NCI-H146 (cell line): ENCODE data around the gene SLC38A8.
A peak's percentile ranks its signal among the peaks of the same experiment; 100 is the strongest.

ENCODE experiments used
- DNase-seq: peaks from one replicate; lab custom pipeline; 2025; lab: John Stamatoyannopoulos, UW

SLC38A8 gene

DNA sequence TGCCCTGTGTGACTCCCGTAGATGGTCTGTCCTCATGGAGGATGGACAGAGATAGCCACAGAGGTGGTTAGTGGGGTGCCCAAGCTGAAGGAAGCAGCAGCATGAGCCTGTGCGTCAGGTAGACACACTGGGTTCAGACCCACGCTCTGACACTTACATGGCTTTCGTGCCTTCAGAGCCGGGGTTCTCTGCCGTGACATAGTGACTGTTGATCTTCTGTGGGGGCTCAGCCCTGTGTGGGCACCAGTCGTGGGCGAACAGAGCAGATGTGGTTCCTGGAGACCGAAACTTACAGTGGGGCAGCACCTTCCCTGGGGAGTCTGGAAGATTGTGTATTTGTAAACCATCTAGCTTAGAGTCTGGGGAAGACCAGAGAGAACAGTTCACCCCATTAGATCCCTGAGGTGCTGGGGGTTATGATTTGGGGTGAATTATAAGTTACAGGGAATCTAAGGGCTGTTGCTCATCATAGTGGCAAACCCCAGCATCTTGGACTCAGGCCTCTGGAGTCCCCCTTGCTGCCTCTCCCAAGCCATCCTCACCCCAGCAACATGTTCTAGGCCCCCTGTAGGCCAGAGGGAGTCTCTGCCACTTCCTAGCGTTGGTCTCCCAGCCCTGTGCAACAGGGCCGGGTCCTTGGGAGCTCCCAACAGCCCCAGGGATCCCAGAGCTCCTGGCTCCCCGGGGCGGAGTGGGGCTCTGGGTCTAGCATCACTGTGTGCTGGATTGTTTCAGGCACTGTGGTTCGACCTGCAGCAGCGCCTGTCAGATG is 45.9 kb downstream of the SLC38A8 start:
- DNase-seq = no peak

DNA sequence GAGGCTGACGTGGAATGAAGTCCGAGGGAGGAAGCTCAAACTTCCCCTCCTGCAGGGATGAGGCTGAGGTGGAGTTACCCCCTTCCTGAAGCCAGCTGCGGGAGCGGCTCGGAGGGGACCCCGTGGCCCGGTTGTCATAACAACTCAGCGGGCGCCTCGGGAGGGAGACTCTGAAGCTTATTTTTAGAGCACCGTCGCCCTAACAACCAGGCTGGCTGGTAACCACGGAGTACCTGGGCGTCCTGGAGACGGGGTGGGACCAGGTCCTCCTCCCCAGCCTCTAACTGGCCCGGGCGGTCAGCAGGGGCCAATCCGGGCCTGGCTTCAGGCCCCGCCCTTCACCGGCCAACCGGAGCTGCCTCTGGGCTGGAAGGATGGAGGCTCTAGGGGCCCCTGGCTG is 46.8 kb downstream of the SLC38A8 start:
- peak; percentile 96 for DNase-seq

DNA sequence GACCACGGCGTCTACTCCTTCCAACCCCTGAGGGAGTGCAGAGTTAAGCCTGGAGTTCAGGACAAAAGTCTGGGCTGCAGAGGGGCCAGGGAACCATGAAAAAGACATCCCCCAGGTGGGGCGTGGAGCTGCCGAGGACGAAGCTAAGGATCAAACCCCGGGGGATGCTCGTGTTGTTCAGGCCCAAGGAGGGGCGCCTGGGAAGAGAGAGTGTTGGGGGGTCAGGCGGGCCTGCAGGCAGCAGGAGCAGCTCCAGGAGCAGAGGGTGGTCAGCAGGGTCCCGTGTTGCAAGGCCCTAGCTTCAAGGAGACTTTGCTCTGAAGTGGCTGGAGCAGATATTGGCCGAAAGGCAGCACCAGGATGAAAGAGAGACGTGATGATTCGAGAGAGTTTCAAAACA is 47.9 kb downstream of the SLC38A8 start:
- DNase-seq = no peak

DNA sequence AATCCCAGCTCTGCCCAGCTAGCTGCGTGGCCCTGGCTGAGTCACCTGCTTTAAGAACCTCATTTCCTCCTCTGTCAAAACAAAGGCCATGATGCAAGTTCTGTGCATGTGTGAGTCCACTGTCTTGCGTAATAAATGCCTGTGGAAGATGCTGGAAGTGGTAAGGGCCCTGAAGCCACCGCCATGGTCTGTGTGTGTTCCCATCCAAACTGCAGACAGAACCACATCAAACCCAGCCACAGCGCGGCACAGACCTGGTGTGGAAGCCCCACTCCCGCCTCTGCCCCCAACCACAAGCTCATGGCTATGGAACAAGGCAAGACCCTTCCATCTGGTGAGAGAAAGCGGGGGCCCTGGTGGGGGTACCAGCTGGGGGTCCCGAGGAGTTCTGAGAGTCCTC is 48.5 kb downstream of the SLC38A8 start:
- DNase-seq = no peak

DNA sequence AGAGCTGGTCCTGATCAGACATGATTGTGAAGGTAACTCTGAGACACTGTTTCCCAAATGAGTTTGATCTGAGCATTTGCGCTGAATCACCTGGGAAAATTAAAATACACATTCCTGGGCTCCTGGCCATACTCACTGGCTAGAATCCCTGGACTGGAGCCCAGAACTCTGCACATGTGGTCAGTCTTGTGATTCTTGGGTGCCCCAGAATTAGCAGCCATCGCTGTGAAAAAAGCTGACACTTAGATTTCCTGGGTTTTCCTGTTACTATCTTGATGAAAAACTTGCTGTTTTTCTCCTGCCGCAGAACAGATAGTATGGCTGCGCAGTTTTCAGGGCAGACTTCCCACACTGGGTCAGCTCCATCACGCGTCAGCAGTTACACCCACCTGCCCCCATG is 50.0 kb downstream of the SLC38A8 start:
- DNase-seq = no peak

DNA sequence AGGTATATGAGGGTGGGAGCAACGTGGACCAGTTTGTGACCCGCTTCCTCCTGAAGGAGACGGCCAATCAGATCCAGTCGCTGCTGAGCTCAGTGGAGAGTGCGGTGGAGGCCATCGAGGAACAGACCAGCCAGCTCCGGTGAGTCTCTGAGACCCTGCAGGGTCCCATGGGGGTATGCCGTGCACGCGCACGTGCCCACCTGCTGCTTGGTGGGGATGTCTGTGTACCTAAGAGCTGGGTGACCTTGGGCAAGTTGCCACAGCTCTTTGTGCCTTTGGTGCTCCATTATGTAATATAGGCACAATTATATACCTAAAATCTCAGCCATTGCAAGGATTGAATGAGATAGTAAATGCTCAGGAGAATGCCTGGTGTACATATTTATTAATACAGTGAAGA is 52.1 kb downstream of the SLC38A8 start:
- no peak for DNase-seq

DNA sequence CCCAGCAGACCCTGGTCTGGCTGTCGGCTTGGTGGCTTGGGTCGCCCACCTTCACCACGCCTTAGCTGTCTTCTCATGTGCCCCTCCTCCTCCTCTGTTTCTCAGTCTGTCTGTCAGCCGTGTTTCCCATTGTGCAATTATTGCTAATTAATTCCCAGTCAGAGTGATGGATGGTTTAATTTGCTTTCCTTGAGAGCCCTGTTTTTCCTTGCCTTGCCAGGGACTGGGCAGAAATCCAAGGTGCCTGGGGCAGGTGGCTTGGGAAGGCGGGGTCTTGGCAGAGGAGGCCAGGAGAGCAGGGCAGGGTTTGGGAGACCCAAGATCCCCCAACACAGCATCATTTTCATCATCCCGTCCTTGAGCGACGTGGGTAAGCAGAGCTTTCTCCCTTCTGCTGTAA is 53.3 kb downstream of the SLC38A8 start:
- DNase-seq = peak; percentile 12

DNA sequence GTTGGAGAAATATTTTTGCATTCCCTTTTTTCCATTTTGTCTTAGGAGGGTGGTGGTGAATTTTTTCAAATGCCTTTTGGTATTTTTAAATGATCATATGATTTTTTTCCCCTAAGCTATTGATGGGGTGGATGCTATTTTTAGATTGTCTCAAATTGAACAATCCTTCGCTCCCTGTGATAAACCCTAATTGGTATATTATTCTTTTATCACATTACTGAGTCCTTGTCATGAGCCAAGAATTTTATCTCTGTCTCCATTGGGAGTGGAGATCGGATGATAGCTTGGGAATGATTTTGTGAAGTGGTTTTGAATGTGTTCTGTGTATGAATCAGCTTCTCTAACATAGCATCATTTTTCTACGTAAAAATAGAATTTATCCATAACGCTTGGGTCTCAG is 59.1 kb downstream of the SLC38A8 start:
- DNase-seq = no peak

DNA sequence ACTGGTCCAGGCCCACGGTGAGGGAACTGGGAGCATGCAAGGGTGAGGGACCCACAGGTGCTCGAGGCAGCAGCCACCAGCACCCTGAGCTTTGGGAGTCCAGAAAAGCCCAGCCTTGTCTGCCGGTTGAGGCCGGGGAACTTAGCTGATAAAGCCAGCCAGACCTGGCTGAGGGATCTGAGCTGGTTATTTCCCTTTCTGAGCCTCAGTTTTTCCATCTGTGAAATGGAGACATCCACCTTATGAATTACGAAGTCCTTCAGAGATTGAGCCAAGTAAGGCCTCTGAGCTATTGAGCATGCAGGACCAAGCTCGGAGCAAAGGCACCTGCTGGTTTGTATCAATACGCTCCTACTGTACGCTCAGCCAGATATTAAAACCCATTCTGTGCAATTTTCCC is 60.8 kb downstream of the SLC38A8 start:
- DNase-seq = no peak

DNA sequence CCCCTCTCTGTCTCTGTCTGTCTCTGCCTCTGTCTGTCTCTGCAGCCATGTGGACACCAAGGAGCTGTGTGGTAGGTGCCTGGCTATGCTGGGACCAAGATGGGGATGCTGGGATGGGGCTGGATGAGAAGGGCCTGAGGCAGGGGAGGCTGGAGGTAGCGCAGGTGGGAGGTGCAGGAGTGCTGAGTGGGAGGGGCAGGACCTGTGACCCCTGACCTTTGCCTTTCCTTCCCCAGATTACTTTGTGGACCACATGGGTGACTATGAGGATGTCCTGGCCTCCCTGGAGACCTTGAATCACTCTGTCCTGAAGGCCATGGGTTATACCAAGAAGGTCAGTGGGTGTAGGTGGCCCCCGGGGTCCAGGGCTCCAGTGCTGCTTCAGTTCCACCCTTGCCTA is 61.8 kb downstream of the SLC38A8 start:
- no peak for DNase-seq

DNA sequence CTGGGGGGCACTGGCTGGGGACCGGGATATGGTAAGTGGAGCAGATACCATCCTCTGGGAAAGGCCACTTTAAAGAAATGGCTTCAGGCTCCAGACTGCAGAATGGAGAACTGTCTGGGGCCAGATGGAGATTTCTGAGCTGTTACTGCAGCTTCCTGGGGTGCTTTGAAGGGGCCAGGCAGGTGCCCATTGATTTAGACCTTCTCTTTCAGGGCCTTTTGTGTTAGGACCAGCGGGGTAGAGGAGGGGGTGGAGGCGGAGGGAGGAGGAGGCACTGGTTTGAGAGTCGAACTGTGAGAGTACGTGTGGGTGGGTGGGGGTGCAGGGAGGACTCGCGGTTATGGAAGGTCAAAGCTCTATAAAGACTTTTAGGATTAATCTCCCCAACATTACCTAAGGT is 63.2 kb downstream of the SLC38A8 start:
- no peak for DNase-seq

DNA sequence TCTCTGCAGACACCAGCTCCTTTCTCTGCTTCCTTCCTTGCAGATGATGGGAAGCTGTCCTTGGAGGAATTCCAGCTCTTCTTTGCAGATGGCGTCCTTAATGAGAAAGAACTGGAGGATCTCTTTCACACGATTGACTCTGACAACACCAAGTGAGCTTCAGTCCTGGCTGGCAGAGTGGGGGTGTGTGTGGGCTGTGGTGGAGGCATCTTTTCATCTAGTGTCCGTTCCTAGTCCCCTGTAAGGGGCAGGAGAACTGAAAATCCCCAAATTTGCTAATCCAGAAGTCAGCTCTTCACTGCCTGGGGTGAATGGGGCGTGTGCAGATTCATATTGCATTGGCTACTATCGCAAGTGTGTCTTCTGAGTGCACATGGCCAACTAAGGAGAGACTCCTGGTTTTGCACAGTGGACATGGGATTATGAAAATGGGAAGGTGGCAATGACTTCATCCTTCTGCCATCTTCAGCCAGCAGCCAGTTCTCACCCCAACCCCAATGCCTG is 64.1 kb downstream of the SLC38A8 start:
- no peak for DNase-seq

DNA sequence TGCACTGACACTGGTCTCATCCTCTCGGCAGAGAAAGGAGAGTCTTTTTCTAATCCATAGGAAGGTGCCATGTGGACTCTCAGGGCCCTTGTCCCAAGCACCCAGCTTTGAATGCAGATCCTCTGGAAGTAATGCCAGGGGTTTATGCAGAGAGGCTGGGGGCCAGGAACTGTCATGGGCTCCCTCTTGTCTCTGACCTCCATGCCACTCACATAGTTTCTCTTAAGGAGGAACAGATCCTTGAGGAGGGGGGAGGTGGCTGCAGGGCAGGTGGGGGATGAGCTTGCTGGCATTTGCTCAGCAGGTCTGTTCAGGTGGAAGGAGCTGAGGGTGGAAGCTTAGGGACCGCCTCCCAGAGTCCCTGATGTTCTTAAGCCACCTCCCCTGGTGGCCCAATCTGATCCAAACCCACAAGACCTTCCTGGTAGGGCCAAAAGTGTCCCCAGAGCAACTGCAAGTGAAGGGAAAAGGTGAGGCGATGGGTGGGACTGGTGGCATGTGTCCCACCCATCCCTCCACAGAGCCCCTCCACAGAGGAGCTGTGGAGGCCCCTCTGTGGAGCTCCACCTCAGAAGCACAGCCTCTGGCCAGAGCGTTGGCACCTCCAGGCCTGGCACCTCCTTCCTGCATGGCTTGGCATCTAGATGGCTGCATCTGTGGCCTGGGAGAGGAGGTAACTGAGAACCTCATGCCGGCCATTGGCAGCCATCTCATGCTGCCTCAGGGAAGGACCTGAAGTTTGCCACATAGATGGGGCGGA is 65.4 kb downstream of the SLC38A8 start:
- DNase-seq = no peak

DNA sequence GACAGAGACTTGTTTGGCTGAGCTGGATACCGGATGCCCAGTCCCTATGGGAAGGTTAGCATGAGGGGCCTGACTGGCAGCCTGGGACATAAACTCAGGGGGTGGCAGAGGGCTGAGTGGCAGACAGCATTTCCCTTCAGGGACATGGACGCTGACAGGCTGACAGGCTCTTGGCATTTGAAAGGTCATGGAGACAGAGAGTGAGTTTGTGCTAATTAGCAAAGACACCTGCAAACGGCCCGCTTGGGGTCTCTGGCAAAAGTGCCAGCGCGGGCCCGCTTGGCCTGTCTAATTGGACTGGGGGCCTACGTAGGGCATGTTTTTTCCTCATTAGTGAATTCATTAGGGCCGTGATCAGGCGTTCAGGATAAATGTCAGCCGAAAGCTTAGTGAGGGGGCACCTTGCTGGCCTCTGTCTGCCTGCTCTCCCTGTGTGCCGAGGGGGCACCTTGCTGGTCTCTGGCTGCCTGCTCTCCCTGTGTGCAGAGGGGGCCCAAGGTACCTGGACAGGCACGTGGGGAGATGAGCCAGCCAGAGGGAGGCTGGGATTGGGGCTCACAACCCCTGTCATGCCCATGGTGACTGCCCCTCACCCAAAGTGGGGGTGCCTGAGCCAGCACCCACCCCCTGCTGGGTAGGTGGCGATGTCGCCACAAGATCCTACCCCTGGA is 66.9 kb downstream of the SLC38A8 start:
- DNase-seq = no peak

DNA sequence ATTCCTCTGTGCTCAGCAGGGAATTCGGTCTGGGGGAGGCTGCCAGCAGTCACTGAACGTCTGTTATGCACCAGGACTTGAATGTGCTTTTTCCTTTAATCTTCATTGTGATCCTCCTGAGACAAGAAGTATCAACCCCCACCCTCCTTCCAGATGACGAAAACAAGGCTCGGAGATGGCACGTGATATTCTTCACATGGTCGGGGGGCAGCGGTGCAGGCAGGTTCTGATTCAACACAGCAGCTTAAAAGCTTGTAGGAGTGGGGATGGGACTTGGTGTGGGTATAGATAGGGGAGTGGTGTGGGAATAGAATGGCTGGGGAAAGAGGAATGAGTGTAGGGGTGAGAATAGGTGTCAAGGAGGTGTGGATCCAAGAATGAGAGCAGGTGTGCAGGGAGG is 68.1 kb downstream of the SLC38A8 start:
- DNase-seq = no peak

DNA sequence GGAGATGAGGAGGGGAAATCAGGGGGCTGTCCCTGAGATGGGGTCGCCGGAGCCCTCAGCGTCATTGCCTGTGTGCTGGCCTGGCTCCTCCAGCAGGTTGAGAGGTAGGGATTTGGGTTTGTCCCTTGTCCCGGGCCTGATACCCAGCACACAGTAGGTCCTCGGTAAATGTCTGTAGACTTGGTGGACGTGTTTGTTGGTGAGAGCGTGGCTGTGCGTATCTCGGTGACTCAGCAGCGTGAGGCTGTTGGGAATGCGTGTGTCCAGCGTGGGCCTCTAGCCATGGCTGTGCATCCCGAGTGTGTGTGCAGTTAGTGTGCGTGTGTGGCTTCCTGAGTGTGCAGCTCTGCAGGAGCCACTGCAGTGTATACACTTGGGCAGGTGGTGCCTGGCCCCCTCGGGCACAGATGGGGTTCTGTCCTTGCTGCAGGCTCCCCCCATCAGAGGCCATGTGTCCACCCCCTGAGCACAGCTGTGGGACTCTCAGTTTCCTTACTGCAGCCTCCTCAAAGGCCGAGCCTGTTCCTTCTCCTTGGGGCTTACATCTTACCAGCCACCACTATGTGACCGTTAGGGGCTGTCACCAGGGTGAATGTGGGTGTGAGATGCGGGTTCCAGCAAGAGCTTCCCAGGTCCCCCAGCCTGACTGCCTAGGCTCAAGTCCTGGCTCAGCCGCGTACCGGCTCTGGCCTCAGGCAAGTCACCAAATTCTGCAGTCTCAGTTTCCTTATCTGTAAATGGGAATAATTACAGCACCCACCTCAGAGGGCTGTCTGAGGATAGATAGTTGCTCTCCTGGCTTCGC is 68.8 kb downstream of the SLC38A8 start:
- no peak for DNase-seq

DNA sequence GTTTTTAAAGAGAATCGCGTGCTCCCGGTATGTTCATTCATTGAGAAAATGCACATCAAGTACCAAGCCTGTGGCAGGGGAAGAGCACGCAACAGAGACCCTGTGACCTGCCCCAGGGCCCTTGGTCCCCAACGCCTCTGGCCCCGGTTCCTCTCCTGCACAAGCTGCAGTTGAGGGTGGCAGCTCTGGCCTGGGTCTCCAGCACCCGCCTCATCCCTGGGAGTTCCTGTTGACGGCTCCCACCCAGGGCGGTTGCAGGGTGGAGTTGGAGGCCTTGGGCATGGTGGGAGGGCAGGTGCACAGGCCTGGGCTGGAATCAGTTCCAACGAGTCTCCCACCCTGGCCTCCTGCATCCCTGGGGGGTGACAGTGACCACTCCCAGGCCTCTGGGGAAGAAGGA is 69.5 kb downstream of the SLC38A8 start:
- DNase-seq = no peak

DNA sequence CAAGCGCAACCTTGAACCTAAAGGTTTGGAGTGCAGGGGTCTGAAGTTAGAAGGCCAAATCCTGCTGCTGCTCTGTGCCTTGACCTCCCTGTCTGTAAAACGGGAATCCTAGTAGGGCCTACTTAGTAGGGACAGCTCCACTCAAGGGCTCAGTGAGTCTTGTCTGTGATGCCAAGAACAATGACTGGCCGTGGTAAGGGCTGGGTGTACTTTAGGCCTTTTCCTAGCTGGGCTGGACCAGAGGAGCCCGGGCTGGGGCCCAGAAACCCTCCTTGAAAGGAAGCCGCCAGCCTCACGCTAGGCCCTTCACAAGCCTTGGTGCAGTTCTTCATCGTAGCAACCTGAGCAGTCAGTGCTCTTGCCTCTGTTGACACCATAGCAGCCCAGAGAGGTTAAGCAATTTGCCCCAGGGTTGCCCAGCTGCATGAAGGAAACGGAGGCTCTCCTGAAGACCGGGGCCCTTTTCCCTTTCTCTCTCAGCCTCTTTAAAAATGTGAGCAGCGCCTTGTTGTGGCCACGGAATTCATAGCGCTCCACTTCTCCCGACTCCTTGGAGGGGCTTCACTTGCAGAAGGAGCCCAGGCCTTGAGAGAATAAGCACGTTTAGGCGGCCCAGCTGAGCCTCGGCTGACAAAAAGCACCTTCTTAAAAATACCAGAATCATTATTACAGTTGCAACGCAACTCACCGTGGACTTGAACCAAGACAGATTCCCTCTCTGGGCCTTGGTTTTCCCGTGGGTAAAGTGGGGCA is 70.2 kb downstream of the SLC38A8 start:
- no peak for DNase-seq

DNA sequence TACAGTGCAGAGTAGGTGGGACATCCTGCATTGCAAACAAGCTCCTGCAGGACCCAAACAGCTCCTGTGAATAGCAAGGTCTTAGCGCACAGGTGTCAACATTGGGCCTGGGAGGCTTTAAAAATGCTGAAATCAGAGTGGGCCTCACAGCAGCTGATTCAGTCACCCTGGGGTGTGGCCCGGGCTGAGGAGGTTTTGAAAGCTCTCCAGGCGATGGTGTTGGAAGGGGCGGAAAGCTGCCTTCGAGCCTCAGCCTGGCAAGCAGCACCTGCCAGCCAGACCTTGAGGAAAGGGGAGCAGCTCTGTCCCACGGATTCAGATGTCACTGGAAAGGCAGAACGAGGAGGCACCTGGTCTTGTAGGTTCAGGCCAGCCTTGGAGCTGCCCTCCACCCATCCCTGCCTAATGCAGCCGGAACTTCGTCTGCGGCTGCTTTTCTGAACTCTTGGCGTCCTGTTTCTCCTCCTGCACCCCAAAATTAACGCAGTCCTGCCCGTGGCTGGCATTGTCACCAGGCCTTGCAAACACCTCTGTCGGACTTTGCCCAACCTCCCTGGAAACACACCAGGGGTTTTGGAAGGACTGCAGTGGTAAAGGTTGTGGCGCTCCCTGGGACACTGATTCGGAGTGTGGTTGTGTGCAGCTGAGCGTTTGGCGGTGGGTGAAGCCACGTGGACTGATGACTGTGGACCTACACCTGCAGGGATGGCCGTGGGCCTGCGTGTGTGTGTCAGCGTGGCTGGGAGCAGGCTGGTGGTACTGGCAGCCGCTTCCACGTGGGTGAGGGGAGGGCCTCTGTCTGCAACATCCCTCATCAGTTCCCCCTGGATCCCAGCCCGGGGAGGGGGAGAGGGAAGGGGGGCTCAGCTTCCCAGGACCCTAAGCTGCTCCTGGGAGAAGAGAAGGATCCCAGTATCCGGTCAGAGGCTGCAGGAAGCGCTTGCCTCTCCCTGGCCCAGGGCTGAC is 71.1 kb downstream of the SLC38A8 start:
- no peak for DNase-seq

DNA sequence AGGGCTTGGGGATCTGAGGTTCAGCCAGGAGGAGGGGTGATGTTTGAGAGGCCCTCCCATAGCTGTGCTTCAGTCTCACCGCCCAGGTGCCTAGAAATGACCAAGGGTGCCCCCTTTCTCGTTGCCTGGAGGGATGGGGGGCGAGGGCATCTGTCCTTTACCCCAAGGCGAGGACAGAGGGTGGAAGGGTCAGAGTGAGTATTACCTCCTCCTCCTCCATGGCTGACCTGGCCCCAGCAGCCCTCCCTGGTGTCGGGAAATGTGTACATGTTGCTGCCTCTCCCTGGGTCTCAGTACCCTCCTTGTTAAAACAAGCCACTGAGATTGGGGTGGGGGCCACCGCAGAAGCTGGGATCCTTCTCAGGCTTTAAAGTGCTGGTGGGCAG is 72.2 kb downstream of the SLC38A8 start:
- no peak for DNase-seq
